CD14-positive monocyte (primary cell): Measurements from ENCODE around the gene EIF5AL1. TPM values are rescaled to one million over a fixed set of nuclear protein-coding genes. Genes with fewer than 3 reads are reported as not detected.

Experiments used
- DNase-seq, 3 donors: peaks; one replicate each; pipeline ENCODE4 v3.0.0-alpha.2; 2011 to 2022
- H2AFZ ChIP-seq: 2 replicates; pipeline ENCODE4 v1.6.0; 2012; ENCODE audit warnings: mild to moderate bottlenecking, low read depth, low read length, inconsistent platforms; ENCODE audit not compliant: insufficient read depth, poor library complexity, severe bottlenecking
- H3K27ac ChIP-seq, 2 donors: 1 replicate in 1 of 2; 2 replicates in 1 of 2; pipeline ENCODE4 v1.5.1; 2012 to 2013; ENCODE audit warnings: low read length in 2 of 2, control low read depth in 1 of 2, inconsistent platforms in 1 of 2, low read depth in 1 of 2, mild to moderate bottlenecking in 1 of 2
- H3K27me3 ChIP-seq, 2 donors: one replicate each; pipeline versions ENCODE4 v1.6.0 to v1.6.1; 2011 to 2013; ENCODE audit warnings: low read length in 2 of 2; ENCODE audit not compliant: control insufficient read depth in 2 of 2, insufficient read depth in 2 of 2
- H3K36me3 ChIP-seq, 2 donors: replicated peaks in 1 of 2; 1 replicate in 1 of 2; 2 replicates in 1 of 2; pipeline versions ENCODE4 v1.5.1 to v1.6.1; 2012 to 2013; ENCODE audit warnings: low read length in 2 of 2, control low read depth in 1 of 2, inconsistent platforms in 1 of 2, mild to moderate bottlenecking in 1 of 2; ENCODE audit not compliant: insufficient read depth in 2 of 2, control insufficient read depth in 1 of 2
- H3K4me1 ChIP-seq, 2 donors: 1 replicate in 1 of 2; 2 replicates in 1 of 2; pipeline versions ENCODE4 v1.5.1 to v1.6.1; 2012 to 2013; ENCODE audit warnings: low read length in 2 of 2, control low read depth in 1 of 2, inconsistent platforms in 1 of 2, mild to moderate bottlenecking in 1 of 2, moderate library complexity in 1 of 2; ENCODE audit not compliant: insufficient read depth in 2 of 2, control insufficient read depth in 1 of 2
- H3K4me2 ChIP-seq: replicated peaks from 2 replicates; pipeline ENCODE3; 2012; ENCODE audit warnings: low read length, moderate library complexity, mild to moderate bottlenecking; ENCODE audit not compliant: poor library complexity, severe bottlenecking; ENCODE audit errors: extremely low read depth
- H3K4me3 ChIP-seq, 3 experiments: fragments of 200-600 bp in 1 of 3; sonication (generic) in 1 of 3; replicated peaks in 1 of 3; 1 replicate in 2 of 3; 2 replicates in 1 of 3; pipeline ENCODE4 v1.5.1; 2011 to 2013; ENCODE audit warnings: low read length in 3 of 3, mild to moderate bottlenecking in 3 of 3, control low read depth in 2 of 3, low read depth in 2 of 3, inconsistent platforms in 1 of 3, moderate library complexity in 1 of 3
- H3K79me2 ChIP-seq: 2 replicates; pipeline ENCODE4 v1.6.0; 2012; ENCODE audit warnings: mild to moderate bottlenecking, control low read depth, inconsistent platforms, low read length, moderate library complexity; ENCODE audit not compliant: insufficient read depth
- H3K9ac ChIP-seq: 2 replicates; pipeline ENCODE4 v1.6.0; 2017; ENCODE audit warnings: low read length, mild to moderate bottlenecking; ENCODE audit not compliant: insufficient read depth, poor library complexity, severe bottlenecking
- H3K9me3 ChIP-seq, 2 donors: replicated peaks in 1 of 2; 1 replicate in 1 of 2; 2 replicates in 1 of 2; pipeline versions ENCODE4 v1.5.1 to v1.6.1; 2012 to 2013; ENCODE audit warnings: low read length in 2 of 2, control low read depth in 1 of 2; ENCODE audit not compliant: control insufficient read depth in 1 of 2, insufficient read depth in 1 of 2
- H4K20me1 ChIP-seq: 2 replicates; pipeline ENCODE4 v1.6.0; 2012; ENCODE audit warnings: mild to moderate bottlenecking, low read length, control low read depth, moderate library complexity; ENCODE audit not compliant: insufficient read depth
- H3K27ac Mint-ChIP-seq, 7 donors: one replicate each; pipeline ENCODE4 v1.8.0; 2020; ENCODE audit warnings: mild to moderate bottlenecking in 7 of 7, mixed read lengths in 7 of 7, moderate library complexity in 6 of 7, inconsistent platforms in 2 of 7
- H3K27me3 Mint-ChIP-seq, 3 donors: one replicate each; pipeline ENCODE4 v1.8.0; 2021 to 2022; ENCODE audit warnings: low read depth in 3 of 3, mild to moderate bottlenecking in 3 of 3, mixed read lengths in 3 of 3, moderate library complexity in 3 of 3, inconsistent platforms in 1 of 3
- H3K36me3 Mint-ChIP-seq, 2 donors: one replicate each; pipeline ENCODE4 v1.8.0; 2020; ENCODE audit warnings: mixed read lengths in 2 of 2, inconsistent platforms in 1 of 2, mild to moderate bottlenecking in 1 of 2
- H3K4me1 Mint-ChIP-seq: one replicate; pipeline ENCODE4 v1.8.0; 2020; ENCODE audit warnings: mild to moderate bottlenecking, mixed read lengths
- H3K4me3 Mint-ChIP-seq, 2 donors: one replicate each; pipeline ENCODE4 v1.8.0; 2020; ENCODE audit warnings: mild to moderate bottlenecking in 2 of 2, mixed read lengths in 2 of 2, moderate library complexity in 1 of 2
- H3K9me3 Mint-ChIP-seq, 7 donors: one replicate each; pipeline ENCODE4 v1.8.0; 2020 to 2022; ENCODE audit warnings: mixed read lengths in 7 of 7, mild to moderate bottlenecking in 6 of 7, moderate library complexity in 6 of 7, inconsistent platforms in 2 of 7
- CTCF ChIP-seq: fragments of 200-600 bp; IDR thresholded peaks from one replicate; pipeline ENCODE4 v1.8.0; 2022; ENCODE audit warnings: antibody characterized with exemption, mild to moderate bottlenecking
- WGBS: methylation state at CpG from one replicate; pipeline ENCODE4 v1.1.5; 2013; ENCODE audit warnings: missing lambda C conversion rate; ENCODE audit not compliant: insufficient coverage; 5-methylcytosine and 5-hydroxymethylcytosine counted together
- intact Hi-C, 2 donors: fragments of 100-400 bp; cut with micrococcal nuclease; formaldehyde crosslinking; loops; one replicate each; pipeline versions ENCODE4 v1.15.0 to v1.15.1; 2023
- polyA plus RNA-seq, 3 donors: library from polyadenylated mRNA; depleted of rRNA in 1 of 3; unstranded in 2 of 3; stranded (reverse) in 1 of 3; fragments of 300-500 nt in 2 of 3; fragments of >200 nt in 1 of 3; fragmentation: Illumina TruSeq in 2 of 3; gene quantifications; 1 replicate in 2 of 3; 2 replicates in 1 of 3; pipeline ENCODE4 v1.2.3, GENCODE V29; 2012 to 2021

EIF5AL1 gene
- polyA plus RNA-seq, 3 donors, result 0.16 to 1.7 (median 0.17) TPM

GRCh38 chr10:79476645-79477044 lies 35.7 kb upstream of the EIF5AL1 start:
- H3K9ac ChIP-seq, result no peak overlapping the region
- H2AFZ ChIP-seq, result no peak overlapping the region
- H3K9me3 ChIP-seq, result no peaks in the 10 kb centered on the region
- DNase-seq, result no peak
- TF ChIP-seq CTCF, result no peak
- H4K20me1 ChIP-seq, result no peaks in the 10 kb centered on the region
- peaks cover 11 to 13% (median 13%) of the 10 kb centered on the region in 3 donors for H3K27me3 Mint-ChIP-seq
- H3K4me1 Mint-ChIP-seq, result peaks cover 14% of the 10 kb centered on the region
- no peaks in the 10 kb centered on the region for H3K36me3 Mint-ChIP-seq
- H3K27me3 ChIP-seq, result no peaks in the 10 kb centered on the region
- H3K27ac Mint-ChIP-seq, result no peak overlapping the region
- no peak overlapping the region for H3K4me3 Mint-ChIP-seq
- intact Hi-C loops, result no loop called here
- no peaks in the 10 kb centered on the region for H3K79me2 ChIP-seq
- no peak overlapping the region for H3K27ac ChIP-seq
- no peak overlapping the region for H3K4me2 ChIP-seq
- H3K9me3 Mint-ChIP-seq, result peaks cover 0 to 2% (median 0%) of the 10 kb centered on the region in 7 donors
- H3K36me3 ChIP-seq, result no peaks in the 10 kb centered on the region
- no peak overlapping the region for H3K4me3 ChIP-seq
- peaks cover 11 to 12% of the 10 kb centered on the region in 2 donors for H3K4me1 ChIP-seq

- Histone ChIP-seq H3K36me3 (no peaks in the 10 kb centered on the region), H3K9me3 (no peaks in the 10 kb centered on the region), H3K9ac (no peak overlapping the region), H3K79me2 (no peaks in the 10 kb centered on the region), H3K4me2 (no peak overlapping the region), H2AFZ (no peak overlapping the region), H3K4me1 (peaks cover 11 to 12% of the 10 kb centered on the region in 2 donors), H3K4me3 (no peak overlapping the region), H4K20me1 (no peaks in the 10 kb centered on the region), H3K27ac (no peak overlapping the region), H3K27me3 (no peaks in the 10 kb centered on the region)
- Mint-ChIP-seq H3K36me3 (no peaks in the 10 kb centered on the region), H3K27me3 (peaks cover 12 to 15% (median 13%) of the 10 kb centered on the region in 3 donors), H3K9me3 (peaks cover 0 to 2% (median 0%) of the 10 kb centered on the region in 7 donors), H3K27ac (no peak overlapping the region), H3K4me1 (peaks cover 14% of the 10 kb centered on the region), H3K4me3 (no peak overlapping the region)
- DNase-seq, result no peak
- intact Hi-C loops, result no loop called here
- 100% methylated on average over 1 of the region's 7 CpGs for WGBS
- TF ChIP-seq CTCF, result no peak
Observed at GRCh38 chr10:79477456-79477855, 34.9 kb upstream of the EIF5AL1 start.
